IPS DF 4.7 (cell line): ENCODE data around the gene PACC1.
"Not testable (repeated sequence)": the region's sequence is repeated elsewhere in the genome, so short reads cannot be mapped to it uniquely, and the experiment has no call there.

Experiments
- DNase-seq: peaks from one replicate; pipeline ENCODE4 v3.0.0-alpha.2; 2013; ENCODE audit warnings: low spot score; ENCODE audit errors: extremely low read depth

PACC1 gene

GRCh38 chr1:212396638-212397037, 18.0 kb downstream of the PACC1 start:
- no peak for DNase-seq

GRCh38 chr1:212395678-212396437, 18.8 kb downstream of the PACC1 start:
- DNase-seq = not testable (repeated sequence)

GRCh38 chr1:212388985-212389716, 25.5 kb downstream of the PACC1 start:
- DNase-seq = no peak

GRCh38 chr1:212386029-212386428, 28.7 kb downstream of the PACC1 start:
- no peak for DNase-seq

GRCh38 chr1:212381397-212382035, 33.2 kb downstream of the PACC1 start:
- DNase-seq = no peak

- DNase-seq = no peak
Measured at GRCh38 chr1:212379366-212379765, 35.3 kb downstream of the PACC1 start.

- no peak for DNase-seq
Measured at GRCh38 chr1:212377644-212378043, 37.0 kb downstream of the PACC1 start.

GRCh38 chr1:212375986-212376385, 38.7 kb downstream of the PACC1 start:
- DNase-seq = no peak

GRCh38 chr1:212368073-212368484, 46.6 kb downstream of the PACC1 start:
- peak; percentile 72 for DNase-seq

- DNase-seq = no peak
Measured at GRCh38 chr1:212367474-212368072, 47.1 kb downstream of the PACC1 start.

GRCh38 chr1:212366901-212367300, 47.8 kb downstream of the PACC1 start:
- DNase-seq = no peak

- DNase-seq = no peak
Measured at GRCh38 chr1:212364985-212365384, 49.7 kb downstream of the PACC1 start.

GRCh38 chr1:212359794-212360479, 54.7 kb downstream of the PACC1 start:
- DNase-seq = no peak

GRCh38 chr1:212355230-212355969, 59.3 kb downstream of the PACC1 start:
- DNase-seq = no peak

GRCh38 chr1:212354464-212354863, 60.2 kb downstream of the PACC1 start:
- DNase-seq = no peak

- no peak for DNase-seq
Measured at GRCh38 chr1:212353181-212353580, 61.5 kb downstream of the PACC1 start.

- no peak for DNase-seq
Measured at GRCh38 chr1:212351588-212352362, 62.9 kb downstream of the PACC1 start.

GRCh38 chr1:212346601-212347000, 68.1 kb downstream of the PACC1 start:
- DNase-seq = no peak

- no peak for DNase-seq
Measured at GRCh38 chr1:212344905-212345304, 69.8 kb downstream of the PACC1 start.

- DNase-seq = no peak
Measured at GRCh38 chr1:212341090-212341489, 73.6 kb downstream of the PACC1 start.
